AG04450 (cell line): ENCODE results near the gene NUP107. TPM values are rescaled to one million over a fixed set of nuclear protein-coding genes. Genes with fewer than 3 reads are reported as not detected.
A peak's percentile ranks its signal among the peaks of the same experiment; 100 is the strongest.
"Not testable (repeated sequence)": the region's sequence is repeated elsewhere in the genome, so short reads cannot be mapped to it uniquely, and the experiment has no call there.

Experiments
- CTCF ChIA-PET: fragments of 300-600, 350-600 bp; formaldehyde crosslinking; extraction: SDS; loops from one replicate; lab custom pipeline; 2022; ENCODE audit warnings: antibody characterized with exemption, inconsistent platforms; lab: Charles Lee
- POLR2A ChIA-PET: fragments of 350-600 bp; formaldehyde crosslinking; extraction: SDS; loops from one replicate; lab custom pipeline; 2021; ENCODE audit warnings: antibody characterized with exemption, inconsistent platforms; lab: Yijun Ruan, JAX
- DNase-seq: peaks from one replicate; pipeline ENCODE4 v3.0.0-alpha.2; 2011; ENCODE audit warnings: low read depth, low spot score
- H3K27ac ChIP-seq: one replicate; pipeline ENCODE4 v1.5.1; 2012; ENCODE audit warnings: low read depth, low read length, control low read depth
- H3K27me3 ChIP-seq: one replicate; pipeline ENCODE4 v1.6.0; 2012; ENCODE audit warnings: low read length; ENCODE audit not compliant: control insufficient read depth, insufficient read depth
- H3K4me3 ChIP-seq: 2 replicates; pipeline ENCODE4 v1.5.1; 2011; ENCODE audit warnings: mild to moderate bottlenecking, low read depth, low read length, control low read depth
- H3K9me3 ChIP-seq: 2 replicates; pipeline ENCODE4 v1.5.1; 2012; ENCODE audit warnings: low read length; ENCODE audit not compliant: control insufficient read depth, insufficient read depth
- polyA minus RNA-seq: library from RNA; depleted of rRNA, polyadenylated mRNA; stranded (reverse); fragments of >200 nt; gene quantifications from 2 replicates; pipeline ENCODE4 v1.2.3, GENCODE V29; 2011; rRNA and poly(A)+ RNA removed
- polyA plus RNA-seq: library from polyadenylated mRNA; depleted of rRNA; stranded (reverse); fragments of >200 nt; gene quantifications from 2 replicates; pipeline ENCODE4 v1.2.3, GENCODE V29; 2011; rRNA removed
- TF ChIP-seq, protein P1 (sequence below): IDR thresholded peaks from 2 replicates; pipeline ENCODE4 v1.5.1; 2011; ENCODE audit warnings: low read depth, low read length, control low read depth, inconsistent platforms

NUP107 gene
- polyA plus RNA-seq = 31.5 and 46.7 TPM in 2 replicates
- 18.3 and 26.2 TPM in 2 replicates for polyA minus RNA-seq

- H3K27ac ChIP-seq = peak within 1 kb of the TSS; percentile 92
- TF ChIP-seq, protein P1, sequence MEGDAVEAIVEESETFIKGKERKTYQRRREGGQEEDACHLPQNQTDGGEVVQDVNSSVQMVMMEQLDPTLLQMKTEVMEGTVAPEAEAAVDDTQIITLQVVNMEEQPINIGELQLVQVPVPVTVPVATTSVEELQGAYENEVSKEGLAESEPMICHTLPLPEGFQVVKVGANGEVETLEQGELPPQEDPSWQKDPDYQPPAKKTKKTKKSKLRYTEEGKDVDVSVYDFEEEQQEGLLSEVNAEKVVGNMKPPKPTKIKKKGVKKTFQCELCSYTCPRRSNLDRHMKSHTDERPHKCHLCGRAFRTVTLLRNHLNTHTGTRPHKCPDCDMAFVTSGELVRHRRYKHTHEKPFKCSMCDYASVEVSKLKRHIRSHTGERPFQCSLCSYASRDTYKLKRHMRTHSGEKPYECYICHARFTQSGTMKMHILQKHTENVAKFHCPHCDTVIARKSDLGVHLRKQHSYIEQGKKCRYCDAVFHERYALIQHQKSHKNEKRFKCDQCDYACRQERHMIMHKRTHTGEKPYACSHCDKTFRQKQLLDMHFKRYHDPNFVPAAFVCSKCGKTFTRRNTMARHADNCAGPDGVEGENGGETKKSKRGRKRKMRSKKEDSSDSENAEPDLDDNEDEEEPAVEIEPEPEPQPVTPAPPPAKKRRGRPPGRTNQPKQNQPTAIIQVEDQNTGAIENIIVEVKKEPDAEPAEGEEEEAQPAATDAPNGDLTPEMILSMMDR = peak; percentile 38
- DNase-seq = peak; percentile 99
- H3K4me3 ChIP-seq = peak within 1 kb of the TSS; percentile 97
- POLR2A ChIA-PET = no interaction called here
- H3K27me3 ChIP-seq = no peaks in the 10 kb centered on the region
- CTCF ChIA-PET = interaction anchor here (0.9 to 2.2 kb wide), 3 partner anchors 327 to 464 kb away, joined by 4 to 8 read pairs (median 6); no protein-coding TSS in a partner anchor
- H3K9me3 ChIP-seq = no peaks in the 10 kb centered on the region
These were observed at the start of gene NUP107 for GRCh38 chr12:68686595-68687521. NUP107 (plus strand) TSS chr12:68686978; CDS start chr12:68687066, 88 bp downstream.

GRCh38 chr12:68637439-68637838, 49.3 kb upstream of the NUP107 start:
- POLR2A ChIA-PET = interaction anchor here (0.6 to 0.7 kb wide), 2 partner anchors 24 to 171 kb away, joined by 3 to 5 read pairs; no protein-coding TSS in a partner anchor
- H3K27me3 ChIP-seq, H3K27ac ChIP-seq, H3K9me3 ChIP-seq, DNase-seq, CTCF ChIA-PET, H3K4me3 ChIP-seq: not testable (repeated sequence)

- TF ChIP-seq, protein P1 = no peak
- Histone ChIP-seq H3K4me3 (no peak overlapping the region), H3K27ac (no peak overlapping the region), H3K9me3 (no peaks in the 10 kb centered on the region), H3K27me3 (no peaks in the 10 kb centered on the region)
- POLR2A ChIA-PET = interaction anchor here (0.6 to 0.7 kb wide), 2 partner anchors 23 to 170 kb away, joined by 3 to 5 read pairs; no protein-coding TSS in a partner anchor
- CTCF ChIA-PET = no interaction called here
- DNase-seq = no peak
These were observed 48.6 kb upstream of the NUP107 start for GRCh38 chr12:68638171-68638570.

DNA sequence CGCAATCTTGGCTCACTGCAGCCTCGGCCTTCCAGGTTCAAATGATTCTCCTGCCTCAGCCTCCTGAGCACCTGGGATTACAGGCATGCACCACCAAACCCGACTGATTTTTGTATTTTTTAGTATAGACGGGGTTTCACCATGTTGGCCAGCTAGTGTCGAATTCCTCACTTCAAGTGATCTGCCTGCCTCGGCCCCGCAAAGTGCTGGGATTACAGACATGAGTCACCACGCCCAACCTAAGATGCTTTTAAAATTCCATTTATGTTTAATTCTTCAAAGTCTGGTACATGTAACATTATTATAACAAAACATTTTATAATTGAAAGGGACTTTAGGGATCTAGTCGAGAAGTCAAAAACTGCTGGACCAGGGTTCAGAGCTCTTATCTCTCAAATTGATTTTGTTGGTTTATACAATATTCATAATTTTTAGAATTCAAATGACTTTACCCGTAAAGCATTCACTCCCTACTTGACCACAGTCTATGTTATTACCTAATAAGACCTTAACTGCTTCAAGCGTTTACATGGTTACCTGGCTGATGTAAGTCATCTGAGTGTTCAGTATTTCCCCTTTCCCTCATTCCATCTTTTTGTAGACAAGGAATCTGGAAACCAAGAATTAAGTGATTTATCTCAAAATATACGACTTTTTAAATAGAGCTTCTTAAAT, 47.9 kb upstream of the NUP107 start:
- ChIA-PET CTCF (interaction anchor here (0.6 to 1.2 kb wide), 2 partner anchors 281 to 416 kb away, joined by 3 read pairs; no protein-coding TSS in a partner anchor), POLR2A (no interaction called here)
- H3K4me3 ChIP-seq = no peak overlapping the region
- no peaks in the 10 kb centered on the region for H3K27me3 ChIP-seq
- DNase-seq = no peak
- no peak overlapping the region for H3K27ac ChIP-seq
- no peaks in the 10 kb centered on the region for H3K9me3 ChIP-seq
- TF ChIP-seq, protein P1 = no peak

DNA sequence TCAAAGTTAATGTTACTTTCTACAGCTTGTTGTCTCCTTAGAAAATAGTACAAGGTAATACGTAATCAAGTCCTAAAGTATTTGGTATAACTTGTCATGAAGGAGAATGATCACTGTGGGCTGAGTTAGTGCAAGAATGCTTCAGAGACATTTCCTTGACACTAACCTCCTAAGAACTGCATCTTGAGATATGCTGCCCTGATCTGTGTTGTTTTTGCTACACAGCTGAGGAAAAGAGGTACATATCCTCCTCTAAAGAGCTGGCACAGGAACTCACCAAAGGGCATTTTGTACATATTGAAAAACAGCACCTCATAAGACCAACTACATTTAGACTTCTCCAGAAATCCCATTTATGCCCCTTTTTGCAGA, 47.4 kb upstream of the NUP107 start:
- DNase-seq = no peak
- no peaks in the 10 kb centered on the region for H3K9me3 ChIP-seq
- CTCF ChIA-PET = interaction anchor here (0.6 to 1.2 kb wide), 2 partner anchors 281 to 416 kb away, joined by 3 read pairs; no protein-coding TSS in a partner anchor
- TF ChIP-seq, protein P1 = no peak
- no peaks in the 10 kb centered on the region for H3K27me3 ChIP-seq
- POLR2A ChIA-PET = interaction anchor here (0.6 kb wide), 1 partner anchor 67 kb away, joined by 3 read pairs; no protein-coding TSS in a partner anchor
- no peak overlapping the region for H3K27ac ChIP-seq
- H3K4me3 ChIP-seq = no peak overlapping the region
